NCI-H128 (cell line): ENCODE results near the gene METTL2B.
"Not testable (repeated sequence)": the region's sequence is repeated elsewhere in the genome, so short reads cannot be mapped to it uniquely, and the experiment has no call there.

Source experiments
- DNase-seq: peaks from one replicate; lab custom pipeline; 2025; ENCODE audit not compliant: unreplicated experiment; lab: John Stamatoyannopoulos, UW

The METTL2B gene

GRCh38 chr7:128454808-128455542, 21.6 kb upstream of the METTL2B start:
- no peak for DNase-seq

GRCh38 chr7:128455543-128456254, 20.8 kb upstream of the METTL2B start, which contains the start of gene HILPDA:
HILPDA (plus strand) TSS chr7:128455878; CDS start chr7:128457269, 1,391 bp downstream.
- DNase-seq: peak; percentile 90

GRCh38 chr7:128456255-128456725, 20.3 kb upstream of the METTL2B start:
- no peak for DNase-seq

GRCh38 chr7:128457385-128457784, 19.2 kb upstream of the METTL2B start:
- DNase-seq: not testable (repeated sequence)

GRCh38 chr7:128458956-128459355, 17.6 kb upstream of the METTL2B start:
- DNase-seq: no peak

GRCh38 chr7:128459394-128459878, 17.1 kb upstream of the METTL2B start:
- no peak for DNase-seq

- DNase-seq: no peak
These were observed 14.1 kb upstream of the METTL2B start for GRCh38 chr7:128462460-128462859.

GRCh38 chr7:128463345-128463744, 13.2 kb upstream of the METTL2B start:
- DNase-seq: not testable (repeated sequence)

GRCh38 chr7:128463933-128464332, 12.6 kb upstream of the METTL2B start:
- not testable (repeated sequence) for DNase-seq

- not testable (repeated sequence) for DNase-seq
These were observed 9.7 kb upstream of the METTL2B start for GRCh38 chr7:128466871-128467270.

- not testable (repeated sequence) for DNase-seq
These were observed 765 bp downstream of the METTL2B start for GRCh38 chr7:128477336-128477690.

GRCh38 chr7:128479082-128479481, 2.5 kb downstream of the METTL2B start:
- DNase-seq: not testable (repeated sequence)

- DNase-seq: not testable (repeated sequence)
These were observed 11.6 kb downstream of the METTL2B start for GRCh38 chr7:128488134-128488533.

- DNase-seq: no peak
These were observed 20.9 kb downstream of the METTL2B start for GRCh38 chr7:128497405-128497804.

GRCh38 chr7:128505416-128505815, 28.9 kb downstream of the METTL2B start:
- DNase-seq: not testable (repeated sequence)

GRCh38 chr7:128506819-128507218, 30.3 kb downstream of the METTL2B start:
- not testable (repeated sequence) for DNase-seq

GRCh38 chr7:128507321-128507993, 30.9 kb downstream of the METTL2B start:
- not testable (repeated sequence) for DNase-seq

GRCh38 chr7:128511692-128512091, 35.1 kb downstream of the METTL2B start:
- not testable (repeated sequence) for DNase-seq

- not testable (repeated sequence) for DNase-seq
These were observed 38.7 kb downstream of the METTL2B start for GRCh38 chr7:128515232-128515631.

GRCh38 chr7:128517023-128517422, 40.5 kb downstream of the METTL2B start:
- not testable (repeated sequence) for DNase-seq

GRCh38 chr7:128523226-128523931, 46.8 kb downstream of the METTL2B start:
- peak; percentile 23 for DNase-seq
